Measurements from ENCODE around the gene PLP2.

- TF ChIP-seq CTCF (IDR thresholded peaks at IDR 0.05; ENCODE audit: poor library complexity) (no peak), EZH2phosphoT487 (IDR thresholded peaks at IDR 0.05; ENCODE audit: low read depth, severe bottlenecking, unreplicated experiment) (no peak)
These were observed 15.3 kb downstream of the PLP2 start for GRCh38 chrX:49187028-49187394.
